Fibroblast of peridontal ligament (primary cell): ENCODE measurements around the gene RBM3.
A peak's percentile ranks its signal among the peaks of the same experiment; 100 is the strongest.

Experiments used
- DNase-seq: peaks from one replicate; pipeline ENCODE4 v3.0.0-alpha.2; 2010; ENCODE audit errors: extremely low read depth

Gene RBM3

GRCh38 chrX:48576108-48576507 is 1.8 kb downstream of the RBM3 start:
- DNase-seq, result no peak

GRCh38 chrX:48578661-48579128 is 4.4 kb downstream of the RBM3 start:
- no peak for DNase-seq

GRCh38 chrX:48579259-48579658 is 5.0 kb downstream of the RBM3 start:
- DNase-seq, result no peak

- DNase-seq, result no peak
Observed at GRCh38 chrX:48580662-48581061, 6.4 kb downstream of the RBM3 start.

- no peak for DNase-seq
Observed at GRCh38 chrX:48584698-48585097, 10.4 kb downstream of the RBM3 start.

GRCh38 chrX:48589482-48590162 is 15.3 kb downstream of the RBM3 start:
- no peak for DNase-seq

- no peak for DNase-seq
Observed at GRCh38 chrX:48590203-48591103, 16.2 kb downstream of the RBM3 start.

GRCh38 chrX:48591255-48591791 is 17.0 kb downstream of the RBM3 start:
- DNase-seq, result no peak

- no peak for DNase-seq
Observed at GRCh38 chrX:48592971-48593370, 18.7 kb downstream of the RBM3 start.

GRCh38 chrX:48595929-48596328 is 21.6 kb downstream of the RBM3 start:
- no peak for DNase-seq

- peak; percentile 96 for DNase-seq
Observed at GRCh38 chrX:48597353-48598264, 23.3 kb downstream of the RBM3 start, which contains the start of gene WDR13. Gene WDR13, plus strand, starts transcription at chrX:48597492. Its CDS starts 505 bp downstream, at chrX:48597997.

- no peak for DNase-seq
Observed at GRCh38 chrX:48598614-48599013, 24.3 kb downstream of the RBM3 start.

GRCh38 chrX:48599341-48599740 is 25.1 kb downstream of the RBM3 start:
- no peak for DNase-seq

- no peak for DNase-seq
Observed at GRCh38 chrX:48600226-48600625, 25.9 kb downstream of the RBM3 start.

GRCh38 chrX:48601741-48602394 is 27.6 kb downstream of the RBM3 start:
- DNase-seq, result no peak

- no peak for DNase-seq
Observed at GRCh38 chrX:48604701-48605100, 30.4 kb downstream of the RBM3 start.

GRCh38 chrX:48606091-48606490 is 31.8 kb downstream of the RBM3 start:
- no peak for DNase-seq

GRCh38 chrX:48611703-48612102 is 37.4 kb downstream of the RBM3 start:
- no peak for DNase-seq

- no peak for DNase-seq
Observed at GRCh38 chrX:48613502-48614160, 39.3 kb downstream of the RBM3 start.

- DNase-seq, result no peak
Observed at GRCh38 chrX:48616576-48616975, 42.3 kb downstream of the RBM3 start.
